Mucosa of gallbladder (tissue), 1 donor: ENCODE results near the gene SLC12A9. TPM values are rescaled to one million over a fixed set of nuclear protein-coding genes. Genes with fewer than 3 reads are reported as not detected.
"Not testable (repeated sequence)": the region's sequence is repeated elsewhere in the genome, so short reads cannot be mapped to it uniquely, and the experiment has no call there.

Source experiments
- DNase-seq: peaks from one replicate; pipeline ENCODE4 v3.0.0-alpha.2; 2020; ENCODE audit warnings: low spot score
- total RNA-seq: library from RNA; stranded (reverse); gene quantifications from one replicate; pipeline ENCODE4 v1.2.1, GENCODE V29; 2021
- donor health status: DM: no; HTN: no; CAD: no.

The SLC12A9 gene
- total RNA-seq, 1 donor from 2014 or later: 76.1 TPM

DNA sequence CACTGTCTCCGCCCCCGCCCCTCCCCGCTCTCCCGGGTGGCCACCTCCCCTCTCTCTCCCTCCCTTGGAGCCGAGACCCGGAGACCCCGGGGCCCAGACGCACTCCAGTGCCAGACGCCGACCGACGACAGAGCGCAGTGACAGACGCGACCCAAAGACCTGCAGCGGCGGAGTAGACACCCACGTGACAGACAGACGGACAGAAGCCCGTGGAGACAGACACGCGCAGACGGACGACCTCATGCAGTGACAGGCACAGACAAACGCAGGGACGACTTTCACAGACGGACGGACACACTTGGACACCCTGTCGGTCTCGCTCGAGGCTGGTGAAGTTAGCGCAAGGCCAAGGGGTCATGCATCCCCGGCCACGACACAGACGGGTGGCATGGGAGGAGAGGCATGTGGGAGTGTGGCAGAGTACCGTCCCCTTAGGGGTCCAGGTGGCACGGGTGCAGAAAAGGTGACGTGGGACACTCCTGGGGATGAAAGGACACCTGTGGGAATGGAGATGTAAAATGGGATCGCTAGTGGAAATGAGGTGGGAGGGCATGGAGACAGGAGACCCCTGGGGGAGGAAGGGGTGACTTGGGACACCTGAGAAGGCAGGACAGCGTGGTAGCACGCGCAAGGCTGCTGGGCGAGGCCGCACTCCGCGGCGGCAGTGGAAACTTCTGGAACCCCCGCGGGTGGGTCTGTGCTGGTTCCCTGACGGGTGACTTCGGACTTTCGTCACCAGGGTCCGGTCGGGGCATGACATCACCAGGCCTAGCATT is 43.6 kb downstream of the SLC12A9 start:
- DNase-seq: peak; percentile 58

DNA sequence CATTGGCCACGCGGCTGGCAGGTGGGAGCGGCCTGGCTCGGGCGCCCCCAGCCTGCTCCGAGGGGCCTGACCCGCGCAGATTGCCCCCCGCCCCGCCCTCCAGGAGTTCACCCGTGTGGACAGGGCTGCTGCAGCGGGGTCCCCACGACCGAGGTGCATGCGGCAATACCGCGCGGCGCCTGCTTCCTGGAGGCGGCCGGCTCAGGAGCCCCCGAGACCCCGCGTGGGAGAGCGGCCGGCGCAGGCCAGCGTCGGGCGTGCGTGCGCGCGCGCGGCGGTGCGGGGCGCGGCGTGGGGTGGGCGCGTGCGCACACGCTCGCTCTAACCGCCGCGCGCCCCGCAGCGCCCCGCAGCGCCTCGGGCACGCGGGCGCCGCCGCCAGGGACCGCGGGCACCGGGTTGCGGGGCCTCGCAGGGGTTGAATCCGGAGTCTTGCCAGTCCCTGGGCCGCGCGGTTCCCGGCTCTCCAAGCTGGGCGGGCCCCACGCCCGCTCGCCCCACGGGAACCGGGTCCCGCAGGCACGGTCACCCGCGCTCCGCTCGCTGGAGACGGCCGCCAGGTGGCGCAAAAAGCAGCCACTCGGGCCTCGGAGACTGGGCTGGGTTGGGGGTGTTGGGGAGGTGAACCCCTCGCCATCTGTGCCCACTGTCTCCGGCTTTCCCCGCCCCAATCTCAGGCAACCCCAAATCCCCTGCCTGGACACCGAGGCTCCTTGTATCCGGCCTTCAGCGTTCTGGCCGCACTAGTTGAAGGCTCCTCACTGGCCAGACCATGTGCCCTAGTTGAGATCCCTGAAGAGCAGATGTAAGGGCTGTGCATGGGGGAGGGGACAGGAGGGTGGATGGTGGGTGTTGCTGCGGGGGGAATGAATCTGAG is 44.5 kb downstream of the SLC12A9 start:
- DNase-seq: peak; percentile 70

DNA sequence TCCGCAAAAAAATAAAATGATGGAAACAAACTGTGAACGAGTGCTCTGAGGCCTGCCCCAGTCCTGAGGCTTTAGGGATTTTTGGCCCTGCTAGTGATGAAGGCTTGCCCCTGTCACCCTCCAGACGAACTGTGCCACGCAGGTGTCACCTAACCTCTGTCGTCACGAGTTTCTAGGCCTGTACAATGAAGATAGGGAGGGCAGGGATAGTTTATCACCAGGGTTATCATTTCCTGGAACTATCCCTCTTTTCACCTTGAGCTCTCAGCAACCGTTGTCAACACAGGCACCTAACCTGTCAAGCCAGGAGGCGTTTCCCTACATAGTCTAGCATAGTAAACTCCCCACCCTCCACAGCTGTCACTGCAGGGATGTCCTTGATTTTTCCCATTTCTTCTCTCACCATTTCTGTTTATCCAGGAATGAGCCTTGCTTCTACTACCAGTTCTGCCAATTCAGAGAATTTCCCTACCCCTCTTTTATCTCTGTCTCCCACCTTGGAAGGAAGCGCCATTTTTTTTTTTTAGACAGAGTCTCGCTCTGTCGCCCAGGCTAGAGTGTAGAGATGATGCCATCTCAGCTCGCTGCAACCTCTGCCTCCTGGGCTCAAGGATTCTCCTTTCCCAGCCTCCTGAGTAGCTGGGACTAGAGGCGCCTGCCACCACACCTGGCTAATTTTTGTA is 45.4 kb downstream of the SLC12A9 start:
- DNase-seq: no peak

DNA sequence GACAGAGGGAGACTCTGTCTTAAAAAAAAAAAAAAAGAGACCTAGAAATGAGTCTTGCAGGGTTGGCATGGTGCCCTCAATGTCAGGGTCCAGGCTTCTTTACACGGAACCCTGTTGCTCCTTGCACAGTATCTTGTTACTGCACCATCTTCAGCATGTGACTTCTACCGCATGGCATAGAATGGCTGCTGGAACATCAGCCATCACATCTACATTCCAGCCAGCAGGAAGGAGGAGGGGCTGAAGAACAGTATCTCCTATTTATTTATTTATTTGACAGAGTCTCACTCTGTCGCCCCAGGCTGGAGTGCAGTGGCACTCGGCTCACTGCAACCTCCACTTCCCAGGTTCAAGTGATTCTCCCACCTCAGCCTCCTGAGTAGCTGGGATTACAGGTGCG is 46.9 kb downstream of the SLC12A9 start:
- DNase-seq: no peak

DNA sequence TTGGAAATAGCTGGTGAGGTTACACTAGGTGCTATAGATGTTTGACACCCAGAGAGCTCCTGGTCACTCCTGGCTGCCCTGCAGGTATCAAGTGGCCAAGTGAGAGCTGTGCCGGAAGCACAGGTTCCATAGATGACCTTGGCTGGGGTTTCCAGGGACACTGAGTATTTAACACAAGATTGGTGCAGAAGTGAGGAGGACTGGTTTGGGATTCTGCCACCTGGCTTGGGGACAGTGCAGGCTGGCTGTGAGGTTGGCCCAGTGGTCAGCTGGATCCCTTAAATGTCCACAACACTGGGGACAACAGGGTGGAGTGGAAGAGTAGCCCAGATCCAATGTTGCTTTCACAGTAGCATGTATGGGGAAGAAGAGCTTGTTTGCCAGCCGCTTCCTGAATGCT is 48.5 kb downstream of the SLC12A9 start:
- DNase-seq: no peak

DNA sequence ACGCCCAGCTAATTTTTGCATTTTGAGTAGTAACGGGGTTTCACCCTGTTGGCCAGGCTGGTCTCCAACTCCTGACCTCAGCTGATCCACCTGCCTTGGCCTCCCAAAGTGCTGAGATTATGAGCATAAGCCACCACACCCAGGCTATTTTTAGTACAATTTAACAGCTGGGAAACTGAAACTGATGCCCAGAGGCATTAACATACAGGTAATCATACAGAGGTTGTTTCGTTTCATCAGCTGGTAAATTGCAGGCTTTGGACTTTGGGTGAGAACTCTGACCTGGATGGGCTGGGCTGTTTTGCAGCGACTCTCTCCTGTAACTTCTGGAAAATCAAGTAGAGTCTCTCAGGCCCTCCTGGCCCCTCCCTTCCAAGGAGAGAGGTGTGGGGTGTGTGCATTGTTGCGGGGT is 49.4 kb downstream of the SLC12A9 start:
- DNase-seq: no peak

DNA sequence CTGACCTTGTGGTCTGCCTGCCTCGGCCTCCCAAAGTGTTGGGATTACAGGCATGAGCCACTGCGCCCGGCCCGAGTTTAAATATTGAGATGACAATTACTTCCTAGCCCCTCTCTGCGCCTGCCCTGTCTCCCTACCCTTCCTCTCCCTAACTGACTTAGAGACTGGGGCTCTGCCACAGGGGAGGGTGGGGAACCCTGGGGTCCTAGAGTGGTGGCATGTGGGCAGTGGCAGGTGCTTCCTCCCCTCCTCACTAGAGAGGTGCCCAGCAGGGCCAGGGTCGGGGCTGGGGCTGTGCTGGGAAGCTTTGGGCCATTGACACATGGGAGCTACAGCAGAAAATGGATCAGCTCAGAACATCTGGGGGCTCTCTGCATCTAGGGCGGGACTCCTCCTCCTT is 50.1 kb downstream of the SLC12A9 start:
- no peak for DNase-seq

DNA sequence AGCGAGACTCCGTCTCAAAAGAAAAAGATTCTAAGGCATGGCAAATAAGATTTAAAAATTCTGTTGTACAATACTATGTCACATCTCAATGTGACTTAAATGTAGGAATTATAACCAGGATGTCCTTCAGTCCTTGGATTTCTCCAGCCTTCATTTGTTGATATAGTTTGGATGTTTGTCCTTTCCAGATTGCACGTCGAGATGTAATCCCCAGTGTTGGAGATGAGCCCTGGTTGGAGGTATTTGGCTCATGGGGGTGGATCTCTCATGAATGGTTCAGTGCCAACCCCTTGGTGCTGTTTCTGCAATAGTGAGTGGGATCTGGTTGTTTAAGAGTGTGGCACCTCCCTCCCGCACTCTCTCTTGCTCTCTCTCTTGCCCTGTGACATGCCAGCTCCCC is 56.0 kb downstream of the SLC12A9 start:
- DNase-seq: no peak

DNA sequence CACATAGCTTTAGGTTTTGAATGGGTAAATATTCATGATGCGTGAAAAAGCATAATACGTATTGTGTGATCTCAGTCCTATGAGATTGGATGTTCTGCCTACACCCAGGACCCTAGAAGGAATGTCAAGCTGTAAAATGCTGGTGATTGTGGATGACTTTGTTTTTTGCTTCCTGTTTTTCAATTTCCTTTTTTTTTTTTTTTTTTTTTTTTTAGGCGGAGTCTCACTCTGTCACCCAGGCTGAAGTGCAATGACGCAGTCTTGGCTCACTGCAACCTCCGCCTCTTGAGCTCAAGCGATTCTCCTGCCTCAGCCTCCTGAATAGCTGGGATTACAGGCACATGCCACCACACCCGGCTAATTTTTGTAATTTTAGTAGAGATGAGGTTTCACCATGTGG is 57.9 kb downstream of the SLC12A9 start:
- not testable (repeated sequence) for DNase-seq

DNA sequence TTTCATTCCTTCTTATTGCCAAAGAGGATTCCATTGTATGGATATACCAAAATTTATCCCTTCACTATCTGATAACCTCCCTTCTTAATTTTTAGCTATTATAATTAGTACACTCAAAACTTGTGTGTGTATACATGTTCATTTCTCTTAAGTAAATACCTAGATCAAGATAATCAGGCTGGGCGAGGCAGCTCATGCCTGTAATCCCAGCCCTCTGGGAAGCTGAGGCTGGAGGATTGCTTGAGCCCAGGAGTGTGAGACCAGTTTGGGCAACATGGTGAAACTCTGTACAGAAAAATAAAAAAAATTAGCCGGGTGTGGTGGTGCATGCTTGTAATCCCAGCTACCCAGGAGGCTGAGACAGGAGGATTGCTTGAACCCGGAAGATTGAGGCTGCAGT is 59.0 kb downstream of the SLC12A9 start:
- DNase-seq: no peak

DNA sequence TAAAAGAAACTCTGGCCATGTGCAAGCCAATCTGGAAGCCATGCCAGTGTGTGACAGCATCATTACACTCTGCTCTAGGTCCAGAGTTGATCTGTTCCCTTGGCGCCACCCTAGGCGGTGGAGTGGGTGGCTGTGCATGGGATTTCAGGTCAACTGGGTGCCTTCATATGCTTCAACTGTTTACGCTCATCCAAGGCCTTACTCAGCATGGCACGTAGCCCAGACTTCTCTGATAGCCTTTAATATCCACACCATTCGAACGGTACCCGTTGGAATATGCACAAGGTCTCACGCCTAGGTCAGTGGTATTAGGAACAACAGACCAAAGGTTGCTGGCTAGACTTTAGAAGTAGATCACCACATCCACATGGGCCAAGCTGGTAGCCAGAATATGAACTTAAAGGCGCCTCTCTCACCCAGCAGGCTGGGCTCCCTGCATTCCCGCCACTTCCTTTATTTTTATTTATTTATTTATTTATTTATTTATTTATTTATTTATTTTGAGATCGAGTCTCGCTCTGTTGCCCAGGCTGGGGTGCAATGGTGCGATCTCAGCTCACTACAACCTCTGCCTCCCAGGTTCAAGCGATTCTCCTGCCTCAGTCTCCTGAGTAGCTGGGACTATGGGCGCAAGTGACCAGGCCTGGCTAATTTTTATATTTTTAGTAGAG is 61.8 kb downstream of the SLC12A9 start:
- DNase-seq: peak; percentile 91

DNA sequence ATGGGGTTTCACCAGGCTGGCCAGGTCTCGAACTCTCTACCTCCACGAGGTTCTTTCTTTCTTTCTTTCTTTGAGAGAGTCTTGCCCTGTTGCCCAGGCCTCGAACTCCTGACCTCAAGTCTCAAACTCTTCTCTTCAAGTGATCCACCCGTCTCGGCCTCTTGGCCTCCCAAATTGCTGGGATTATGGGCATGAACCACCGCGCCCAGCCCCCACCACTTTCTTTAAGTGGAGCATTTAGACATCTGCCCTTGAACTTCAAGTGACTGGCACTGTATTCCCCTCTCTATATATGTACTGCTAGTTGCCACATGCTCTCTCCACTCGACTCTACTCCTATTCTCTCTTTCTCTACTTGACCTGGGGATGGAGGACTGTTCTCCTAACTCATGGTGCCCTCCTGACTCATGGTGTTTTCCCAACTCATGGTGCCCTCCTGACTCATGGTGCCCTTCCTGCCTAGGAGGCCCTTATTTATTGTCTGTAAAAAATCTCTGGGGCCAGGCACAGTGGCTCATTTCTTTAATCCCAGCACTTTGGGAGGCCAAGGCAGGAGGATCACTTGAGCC is 62.5 kb downstream of the SLC12A9 start:
- no peak for DNase-seq

Other genes starting within 250 kb of the SLC12A9 start
- gene MOSPD3, start 240.2 kb upstream of the SLC12A9 start, total RNA-seq: 34.8 TPM
- 13.8 TPM for gene TFR2, start 211.2 kb upstream of the SLC12A9 start, total RNA-seq
- gene ACTL6B, start 196.3 kb upstream of the SLC12A9 start, total RNA-seq: 0.14 TPM
- gene GNB2, start 179.0 kb upstream of the SLC12A9 start, total RNA-seq: 236 TPM
- 56.2 TPM for gene GIGYF1, start 158.5 kb upstream of the SLC12A9 start, total RNA-seq
- 25.9 TPM for gene POP7, start 146.6 kb upstream of the SLC12A9 start, total RNA-seq
- gene EPO, start 132.2 kb upstream of the SLC12A9 start, total RNA-seq: not detected
- gene ZAN, start 119.1 kb upstream of the SLC12A9 start, total RNA-seq: not detected
- 165 TPM for gene EPHB4, start 25.2 kb upstream of the SLC12A9 start, total RNA-seq
- gene TRIP6, start 14.7 kb downstream of the SLC12A9 start, total RNA-seq: 91.0 TPM
- 150 TPM for gene SRRT, start 22.4 kb downstream of the SLC12A9 start, total RNA-seq
- 3.3 TPM for gene UFSP1, start 37.0 kb downstream of the SLC12A9 start, total RNA-seq
- 8.4 TPM for gene ACHE, start 43.2 kb downstream of the SLC12A9 start, total RNA-seq
- gene MUC3A, start 96.8 kb downstream of the SLC12A9 start, total RNA-seq: 230 TPM
- 0.72 TPM for gene MUC12, start 116.9 kb downstream of the SLC12A9 start, total RNA-seq
- gene MUC17, start 167.4 kb downstream of the SLC12A9 start, total RNA-seq: under 0.01 TPM
- 57.7 TPM for gene TRIM56, start 232.8 kb downstream of the SLC12A9 start, total RNA-seq